ENCODE measurements around the gene BZW2.

The BZW2 gene

GRCh38 chr7:16726189-16726588, 80.2 kb downstream of the BZW2 start:
- no peak for DNase-seq

- no peak for DNase-seq
Measured at GRCh38 chr7:16727736-16728135, 81.8 kb downstream of the BZW2 start.

- DNase-seq, result no peak
Measured at GRCh38 chr7:16728811-16729210, 82.8 kb downstream of the BZW2 start.

GRCh38 chr7:16729541-16729940, 83.6 kb downstream of the BZW2 start:
- DNase-seq, result no peak

GRCh38 chr7:16730937-16731336, 85.0 kb downstream of the BZW2 start:
- peak; percentile 30 for DNase-seq

GRCh38 chr7:16732828-16733227, 86.8 kb downstream of the BZW2 start:
- no peak for DNase-seq

GRCh38 chr7:16734148-16734726, 88.3 kb downstream of the BZW2 start:
- no peak for DNase-seq

- DNase-seq, result no peak
Measured at GRCh38 chr7:16735020-16735419, 89.0 kb downstream of the BZW2 start.

GRCh38 chr7:16738011-16738688, 92.2 kb downstream of the BZW2 start:
- no peak for DNase-seq

- DNase-seq, result peak; percentile 34
Measured at GRCh38 chr7:16739863-16740622, 94.1 kb downstream of the BZW2 start.

GRCh38 chr7:16740623-16740953, 94.6 kb downstream of the BZW2 start:
- no peak for DNase-seq

- DNase-seq, result no peak
Measured at GRCh38 chr7:16740996-16741395, 95.0 kb downstream of the BZW2 start.

- no peak for DNase-seq
Measured at GRCh38 chr7:16741676-16742075, 95.7 kb downstream of the BZW2 start.

GRCh38 chr7:16742547-16742946, 96.6 kb downstream of the BZW2 start:
- no peak for DNase-seq

GRCh38 chr7:16743236-16743635, 97.3 kb downstream of the BZW2 start:
- no peak for DNase-seq

GRCh38 chr7:16744518-16745250, 98.7 kb downstream of the BZW2 start:
- no peak for DNase-seq

- no peak for DNase-seq
Measured at GRCh38 chr7:16745645-16746044, 99.7 kb downstream of the BZW2 start.

- DNase-seq, result no peak
Measured at GRCh38 chr7:16747102-16747501, 101.1 kb downstream of the BZW2 start.

GRCh38 chr7:16753102-16753931, 107.3 kb downstream of the BZW2 start, which contains the start of gene TSPAN13:
Gene TSPAN13 (plus strand): TSS chr7:16753755. CDS start chr7:16753968, 213 bp downstream.
- DNase-seq, result peak; percentile 43

GRCh38 chr7:16753932-16754855, 108.2 kb downstream of the BZW2 start:
- peak; percentile 12 for DNase-seq

- no peak for DNase-seq
Measured at GRCh38 chr7:16754856-16755317, 108.9 kb downstream of the BZW2 start.

Data from suppressor macrophage treated with lipopolysaccharide for 4 hours (primary cell).